ENCODE results near the gene FOXP1. TPM values are rescaled to one million over a fixed set of nuclear protein-coding genes. Genes with fewer than 3 reads are reported as not detected.

Gene FOXP1
- total RNA-seq, 4 donors from 2014 or later, result 181 to 225 (median 205) TPM

GRCh38 chr3:71039332-71039731, 544.2 kb downstream of the FOXP1 start:
- H3K36me3 ChIP-seq, result peaks cover 17 to 86% (median 45%) of the 10 kb centered on the region in 4 donors
- peak overlapping the region; percentile 25 to 77 (median 60) for H3K27ac ChIP-seq (replicated peaks in 1 of 4)
- intact Hi-C loops (cut with DNase I), result no loop called here
- 87% methylated on average over 6 of the region's 6 CpGs for WGBS
- H3K9me3 ChIP-seq, result no peaks in the 10 kb centered on the region
- DNase-seq (ENCODE audit: extremely low spot score), result peak; percentile 37
- H3K4me1 ChIP-seq, result peaks cover 26 to 100% (median 97%) of the 10 kb centered on the region in 4 donors
- TF ChIP-seq POLR2AphosphoS5 (IDR thresholded peaks at IDR 0.05), result peak in 1 of 2 donors; percentile 5
- TF ChIP-seq, protein P1, sequence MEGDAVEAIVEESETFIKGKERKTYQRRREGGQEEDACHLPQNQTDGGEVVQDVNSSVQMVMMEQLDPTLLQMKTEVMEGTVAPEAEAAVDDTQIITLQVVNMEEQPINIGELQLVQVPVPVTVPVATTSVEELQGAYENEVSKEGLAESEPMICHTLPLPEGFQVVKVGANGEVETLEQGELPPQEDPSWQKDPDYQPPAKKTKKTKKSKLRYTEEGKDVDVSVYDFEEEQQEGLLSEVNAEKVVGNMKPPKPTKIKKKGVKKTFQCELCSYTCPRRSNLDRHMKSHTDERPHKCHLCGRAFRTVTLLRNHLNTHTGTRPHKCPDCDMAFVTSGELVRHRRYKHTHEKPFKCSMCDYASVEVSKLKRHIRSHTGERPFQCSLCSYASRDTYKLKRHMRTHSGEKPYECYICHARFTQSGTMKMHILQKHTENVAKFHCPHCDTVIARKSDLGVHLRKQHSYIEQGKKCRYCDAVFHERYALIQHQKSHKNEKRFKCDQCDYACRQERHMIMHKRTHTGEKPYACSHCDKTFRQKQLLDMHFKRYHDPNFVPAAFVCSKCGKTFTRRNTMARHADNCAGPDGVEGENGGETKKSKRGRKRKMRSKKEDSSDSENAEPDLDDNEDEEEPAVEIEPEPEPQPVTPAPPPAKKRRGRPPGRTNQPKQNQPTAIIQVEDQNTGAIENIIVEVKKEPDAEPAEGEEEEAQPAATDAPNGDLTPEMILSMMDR (IDR thresholded peaks at IDR 0.05), result no peak
- no peak overlapping the region for H3K4me3 ChIP-seq
- H3K27me3 ChIP-seq, result no peaks in the 10 kb centered on the region

DNA sequence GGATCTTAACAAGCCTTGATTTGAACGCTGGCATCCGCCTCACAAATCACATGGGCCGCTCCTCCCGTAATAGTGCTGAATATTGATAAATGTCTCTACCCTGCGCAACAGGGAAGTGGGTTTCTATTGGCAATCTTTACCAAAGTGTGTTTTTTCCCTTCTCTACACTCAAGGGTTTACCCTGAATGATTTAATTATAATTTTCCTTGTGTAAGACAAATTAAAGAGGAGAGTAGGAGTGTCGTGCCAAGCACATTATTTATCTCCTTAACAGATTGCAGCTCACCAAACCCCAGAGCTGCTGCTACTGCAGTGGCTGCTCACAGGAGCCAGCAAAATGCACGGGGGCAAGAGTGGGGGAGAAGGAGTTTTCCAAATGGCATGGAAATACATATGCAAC, 545.8 kb downstream of the FOXP1 start:
- Histone ChIP-seq H3K27ac (replicated peaks in 1 of 4) (peak overlapping the region; percentile 11 to 77 (median 60)), H3K4me1 (peaks cover 41 to 100% (median 98%) of the 10 kb centered on the region in 4 donors), H3K36me3 (peaks cover 17 to 82% (median 47%) of the 10 kb centered on the region in 4 donors), H3K9me3 (no peaks in the 10 kb centered on the region), H3K4me3 (no peak overlapping the region), H3K27me3 (no peaks in the 10 kb centered on the region)
- 47% methylated on average over 7 of the region's 7 CpGs for WGBS
- intact Hi-C loops (cut with DNase I), result no loop called here
- DNase-seq (ENCODE audit: extremely low spot score), result no peak
- no peak for TF ChIP-seq POLR2AphosphoS5 (IDR thresholded peaks at IDR 0.05)
- no peak for TF ChIP-seq EP300 (IDR thresholded peaks at IDR 0.05)
- TF ChIP-seq POLR2A (IDR thresholded peaks at IDR 0.05; ENCODE audit: low read depth), result no peak
- TF ChIP-seq, protein P1 (IDR thresholded peaks at IDR 0.05), result no peak

- Histone ChIP-seq H3K4me3 (no peak overlapping the region), H3K9me3 (no peaks in the 10 kb centered on the region), H3K27ac (replicated peaks in 1 of 4) (peak overlapping the region; percentile 66 to 77 (median 69)), H3K4me1 (peaks cover 60 to 100% (median 99%) of the 10 kb centered on the region in 4 donors), H3K36me3 (peaks cover 12 to 64% (median 38%) of the 10 kb centered on the region in 4 donors), H3K27me3 (no peaks in the 10 kb centered on the region)
- TF ChIP-seq POLR2AphosphoS5 (IDR thresholded peaks at IDR 0.05) (no peak), POLR2A (IDR thresholded peaks at IDR 0.05; ENCODE audit: low read depth) (no peak), EP300 (IDR thresholded peaks at IDR 0.05) (no peak)
- TF ChIP-seq, protein P1 (IDR thresholded peaks at IDR 0.05), result no peak
- WGBS, result 57% methylated on average over 5 of the region's 5 CpGs
- no peak for DNase-seq (ENCODE audit: extremely low spot score)
- intact Hi-C loops (cut with DNase I), result no loop called here
Observed at GRCh38 chr3:71035886-71036285, 547.6 kb downstream of the FOXP1 start.

DNA sequence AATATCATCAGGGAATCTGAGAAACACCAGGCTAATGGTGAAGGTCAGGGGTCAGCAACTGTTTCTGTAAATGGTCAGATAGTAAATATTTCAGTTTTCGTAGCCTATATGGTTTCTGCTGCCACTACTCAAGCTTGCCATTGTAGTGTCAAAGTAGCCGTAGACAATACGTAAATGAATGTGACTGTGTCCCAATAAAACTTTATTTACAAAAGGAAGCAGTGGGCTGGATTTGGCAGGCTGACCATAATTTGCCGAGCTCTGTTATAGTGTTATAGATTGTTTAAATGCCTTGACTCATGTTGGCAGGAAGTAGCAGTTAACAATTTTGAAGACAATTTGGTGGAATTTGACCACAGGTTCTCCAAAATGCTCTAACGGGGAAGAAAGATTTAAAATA, 548.2 kb downstream of the FOXP1 start:
- intact Hi-C loops (cut with DNase I), result no loop called here
- WGBS, result 62% methylated on average over 5 of the region's 5 CpGs
- Histone ChIP-seq H3K27me3 (no peaks in the 10 kb centered on the region), H3K4me1 (peaks cover 64 to 100% (median 99%) of the 10 kb centered on the region in 4 donors), H3K27ac (replicated peaks in 1 of 4) (peak overlapping the region; percentile 66 to 77 (median 69)), H3K4me3 (no peak overlapping the region), H3K9me3 (no peaks in the 10 kb centered on the region), H3K36me3 (peaks cover 6 to 59% (median 33%) of the 10 kb centered on the region in 4 donors)
- no peak for DNase-seq (ENCODE audit: extremely low spot score)
- TF ChIP-seq, protein P1 (IDR thresholded peaks at IDR 0.05), result no peak
- TF ChIP-seq POLR2AphosphoS5 (IDR thresholded peaks at IDR 0.05), result no peak
- TF ChIP-seq EP300 (IDR thresholded peaks at IDR 0.05), result no peak

GRCh38 chr3:71033681-71034220, 549.8 kb downstream of the FOXP1 start:
- H3K27ac ChIP-seq (replicated peaks in 1 of 4), result peak overlapping the region; percentile 66 to 77 (median 69)
- peaks cover 0 to 49% (median 26%) of the 10 kb centered on the region in 4 donors for H3K36me3 ChIP-seq
- intact Hi-C loops (cut with DNase I), result no loop called here
- TF ChIP-seq, protein P1 (IDR thresholded peaks at IDR 0.05), result no peak
- TF ChIP-seq POLR2AphosphoS5 (IDR thresholded peaks at IDR 0.05) (no peak), POLR2A (IDR thresholded peaks at IDR 0.05; ENCODE audit: low read depth) (no peak), EP300 (IDR thresholded peaks at IDR 0.05) (no peak)
- H3K4me3 ChIP-seq, result no peak overlapping the region
- no peaks in the 10 kb centered on the region for H3K9me3 ChIP-seq
- H3K4me1 ChIP-seq, result peaks cover 69 to 100% (median 93%) of the 10 kb centered on the region in 4 donors
- DNase-seq (ENCODE audit: extremely low spot score), result peak; percentile 78
- 82% methylated on average over 9 of the region's 9 CpGs for WGBS
- H3K27me3 ChIP-seq, result no peaks in the 10 kb centered on the region

Data from esophagus muscularis mucosa (tissue), 4 donors.